Measurements from ENCODE around the gene PLCXD1.

GRCh38 chrX:323721-324628 lies 42.8 kb downstream of the PLCXD1 start:
- TF ChIP-seq CTCF (conservative IDR thresholded peaks at IDR 0.05; ENCODE audit: low read depth in 2 of 2) (peak; percentile 46 to 72), POLR2AphosphoS5 (IDR thresholded peaks at IDR 0.05; ENCODE audit: low read depth) (peak; percentile 37), EZH2 (IDR thresholded peaks at IDR 0.05; ENCODE audit: low read depth, unreplicated experiment) (no peak), ETS1 (IDR thresholded peaks at IDR 0.05) (no peak), ZNF462 (CRISPR knock-in tag; IDR thresholded peaks at IDR 0.05) (no peak), ZNF114 (CRISPR knock-in tag; IDR thresholded peaks at IDR 0.05) (no peak), REST (IDR thresholded peaks at IDR 0.05; ENCODE audit: unreplicated experiment) (no peak), CREB1 (CRISPR knock-in tag; IDR thresholded peaks at IDR 0.05; ENCODE audit: low read depth) (no peak)
